22Rv1 (cell line): Measurements from ENCODE around the gene GORASP1.
A peak's percentile ranks its signal among the peaks of the same experiment; 100 is the strongest.

Experiments
- H3K27ac ChIP-seq: fragments of 450-650 bp; 2 replicates; pipeline ENCODE4 v1.5.1; 2017
- ZFX ChIP-seq: fragments of 450-650 bp; IDR thresholded peaks from 2 replicates; pipeline ENCODE4 v1.6.1; 2017; ENCODE audit warnings: antibody characterized with exemption, borderline replicate concordance
- TF ChIP-seq, protein P1 (sequence below): fragments of 450-650 bp; IDR thresholded peaks from 2 replicates; pipeline ENCODE4 v1.5.1; 2017; ENCODE audit warnings: mild to moderate bottlenecking

Gene GORASP1

DNA sequence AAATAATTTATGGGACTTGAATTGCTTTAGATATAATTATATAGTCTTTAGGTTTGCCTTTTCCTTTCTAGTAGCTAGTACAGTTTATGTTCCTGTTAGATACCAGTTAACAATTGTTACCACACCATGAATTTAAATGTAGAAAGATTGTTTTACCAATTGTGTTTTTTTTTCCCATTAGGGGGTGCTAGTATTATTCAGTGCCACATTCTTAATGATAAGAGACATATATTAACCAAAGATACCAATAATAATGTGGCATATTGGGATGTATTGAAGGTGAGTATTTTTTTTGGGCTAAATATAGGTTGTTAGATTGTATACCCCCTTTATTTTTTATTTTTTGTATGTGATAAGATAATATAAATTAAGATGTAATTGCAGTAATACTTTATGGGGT, 27.9 kb downstream of the GORASP1 start:
- no peak overlapping the region for H3K27ac ChIP-seq

DNA sequence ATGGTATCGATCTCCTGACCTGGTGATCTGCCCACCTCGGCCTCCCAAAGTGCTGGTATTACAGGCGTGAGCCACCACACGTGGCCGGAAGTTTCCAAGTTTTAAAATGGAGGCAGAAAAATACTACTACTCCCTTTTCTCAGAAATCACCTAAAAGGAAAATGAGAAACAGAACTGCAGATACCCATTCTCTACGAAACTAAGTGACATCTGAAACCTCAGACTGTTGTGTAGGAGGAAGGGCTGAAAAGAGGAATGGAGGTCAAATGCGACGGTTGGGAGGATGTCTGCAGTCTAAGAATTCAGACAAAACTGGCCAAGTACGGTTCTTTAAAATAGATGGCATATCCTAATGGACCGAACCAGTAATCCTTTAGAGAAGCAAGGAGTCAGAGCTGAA, 31.5 kb downstream of the GORASP1 start:
- TF ChIP-seq, protein P1, sequence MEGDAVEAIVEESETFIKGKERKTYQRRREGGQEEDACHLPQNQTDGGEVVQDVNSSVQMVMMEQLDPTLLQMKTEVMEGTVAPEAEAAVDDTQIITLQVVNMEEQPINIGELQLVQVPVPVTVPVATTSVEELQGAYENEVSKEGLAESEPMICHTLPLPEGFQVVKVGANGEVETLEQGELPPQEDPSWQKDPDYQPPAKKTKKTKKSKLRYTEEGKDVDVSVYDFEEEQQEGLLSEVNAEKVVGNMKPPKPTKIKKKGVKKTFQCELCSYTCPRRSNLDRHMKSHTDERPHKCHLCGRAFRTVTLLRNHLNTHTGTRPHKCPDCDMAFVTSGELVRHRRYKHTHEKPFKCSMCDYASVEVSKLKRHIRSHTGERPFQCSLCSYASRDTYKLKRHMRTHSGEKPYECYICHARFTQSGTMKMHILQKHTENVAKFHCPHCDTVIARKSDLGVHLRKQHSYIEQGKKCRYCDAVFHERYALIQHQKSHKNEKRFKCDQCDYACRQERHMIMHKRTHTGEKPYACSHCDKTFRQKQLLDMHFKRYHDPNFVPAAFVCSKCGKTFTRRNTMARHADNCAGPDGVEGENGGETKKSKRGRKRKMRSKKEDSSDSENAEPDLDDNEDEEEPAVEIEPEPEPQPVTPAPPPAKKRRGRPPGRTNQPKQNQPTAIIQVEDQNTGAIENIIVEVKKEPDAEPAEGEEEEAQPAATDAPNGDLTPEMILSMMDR = no peak
- TF ChIP-seq ZFX = no peak
- H3K27ac ChIP-seq = no peak overlapping the region

More for the DNA sequence above, 27.9 kb downstream of the GORASP1 start:
- TF ChIP-seq, protein P1 = no peak

DNA sequence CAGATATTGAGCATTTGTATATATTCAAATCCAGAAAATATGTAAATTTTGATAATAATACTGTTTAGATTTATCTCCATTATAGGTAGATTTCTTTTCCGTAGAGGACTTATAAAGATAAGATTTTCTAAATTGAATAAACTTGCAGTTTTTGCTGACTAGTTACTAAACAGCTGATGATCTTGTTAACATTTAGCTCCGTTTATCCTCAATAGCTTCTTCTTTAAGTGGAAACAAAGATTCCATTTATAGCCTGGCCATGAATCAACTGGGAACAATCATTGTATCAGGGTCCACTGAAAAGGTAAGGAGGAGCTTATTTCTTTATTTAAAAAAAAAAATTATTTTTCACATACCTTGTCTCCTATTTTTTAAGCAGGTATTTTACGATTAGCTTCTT, 38.9 kb downstream of the GORASP1 start:
- no peak overlapping the region for H3K27ac ChIP-seq
- TF ChIP-seq, protein P1 = no peak
- TF ChIP-seq ZFX = no peak

DNA sequence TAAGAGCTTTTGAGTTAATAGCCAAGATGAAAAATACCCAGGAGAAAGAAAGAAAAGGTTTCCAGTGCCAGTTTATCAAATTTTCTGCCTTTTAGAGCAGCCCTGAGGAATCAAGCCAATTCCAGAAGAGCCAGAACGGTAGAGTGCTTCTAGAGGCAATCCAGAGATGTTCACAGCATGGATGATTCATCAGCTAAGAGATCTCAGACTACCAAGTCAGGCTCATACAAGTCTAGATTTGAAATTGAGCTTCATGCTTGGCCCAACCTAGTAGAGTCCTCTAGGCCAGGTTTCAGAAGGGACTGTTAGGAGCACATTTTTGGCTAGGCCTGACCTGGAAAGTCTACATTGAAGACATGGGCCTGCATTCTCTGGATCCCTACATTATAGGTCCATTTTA, 40.1 kb downstream of the GORASP1 start:
- no peak for TF ChIP-seq ZFX
- TF ChIP-seq, protein P1 = no peak

DNA sequence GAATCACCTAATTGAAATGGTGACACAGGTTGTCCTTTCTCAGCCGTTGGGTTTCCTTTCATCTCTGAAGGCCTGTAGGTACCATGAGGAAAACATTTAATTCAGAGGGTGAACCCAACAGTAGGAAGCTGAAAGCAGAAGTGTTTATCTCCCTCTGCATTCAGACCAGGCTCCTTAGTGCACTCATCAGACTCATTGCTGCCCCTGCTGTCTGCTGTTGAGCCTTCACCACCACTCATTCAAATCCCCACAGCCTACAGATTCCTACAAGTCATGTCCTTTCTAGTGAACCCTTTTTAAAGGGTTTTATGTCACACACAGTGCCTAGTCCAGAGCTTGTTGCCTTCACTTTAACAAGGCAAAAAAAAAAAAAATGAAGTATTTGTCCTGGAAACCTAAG, 42.2 kb downstream of the GORASP1 start:
- TF ChIP-seq, protein P1 = peak; percentile 48
- no peak for TF ChIP-seq ZFX
- H3K27ac ChIP-seq = no peak overlapping the region

More for the DNA sequence above, 40.1 kb downstream of the GORASP1 start:
- H3K27ac ChIP-seq = no peak overlapping the region

DNA sequence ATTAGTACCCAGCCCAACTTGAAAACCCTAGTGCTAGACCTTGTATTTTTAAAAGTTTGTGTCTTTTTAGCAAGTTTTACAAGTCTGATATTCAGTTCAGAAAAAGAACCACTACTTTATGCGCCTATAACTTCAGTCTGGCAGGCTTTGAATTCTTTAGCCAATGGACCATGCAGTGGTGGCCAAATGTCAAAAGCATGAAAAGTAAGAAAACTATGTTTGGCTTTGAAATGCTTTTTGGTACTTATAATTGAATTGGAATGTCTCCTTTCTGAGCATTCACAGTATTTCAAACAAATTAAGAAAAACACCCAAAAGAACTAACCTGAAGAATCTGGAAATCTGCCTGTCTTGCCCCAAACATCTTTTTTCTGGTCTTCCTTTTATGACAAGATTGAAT, 42.8 kb downstream of the GORASP1 start:
- H3K27ac ChIP-seq = no peak overlapping the region
- TF ChIP-seq ZFX = no peak
- TF ChIP-seq, protein P1 = no peak

DNA sequence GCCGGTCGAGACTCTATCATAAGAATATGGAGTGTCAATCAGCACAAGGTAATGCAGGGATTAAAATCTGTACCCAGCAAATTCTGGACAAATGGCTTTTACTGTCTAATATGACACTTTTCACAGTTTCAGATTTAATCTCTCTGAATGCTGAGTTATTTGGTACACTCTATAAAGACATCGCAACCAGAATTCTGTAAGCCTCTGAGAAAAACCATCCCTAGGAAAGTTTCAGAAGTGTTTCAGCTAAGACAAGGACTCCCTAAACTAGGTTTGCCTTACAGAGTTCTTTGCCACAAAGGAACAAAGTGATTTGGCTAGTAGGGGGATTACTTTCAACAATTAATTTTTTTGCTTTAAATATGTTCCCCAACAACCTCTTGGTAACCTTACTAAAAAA, 44.3 kb downstream of the GORASP1 start:
- TF ChIP-seq, protein P1 = no peak
- no peak for TF ChIP-seq ZFX
- no peak overlapping the region for H3K27ac ChIP-seq
